ENCODE data around the gene KIF3C.
"Not testable (repeated sequence)": the region's sequence is repeated elsewhere in the genome, so short reads cannot be mapped to it uniquely, and the experiment has no call there.

KIF3C gene

GRCh38 chr2:25972049-25972823, 10.1 kb downstream of the KIF3C start:
- no peak overlapping the region for H3K4me3 ChIP-seq (ENCODE audit: low read depth, low read length)
- DNase-seq (ENCODE audit: low read depth), result no peak

- H3K4me3 ChIP-seq (ENCODE audit: low read depth, low read length), result no peak overlapping the region
- DNase-seq (ENCODE audit: low read depth), result no peak
Measured at GRCh38 chr2:25971596-25971995, 10.7 kb downstream of the KIF3C start.

GRCh38 chr2:25966531-25967270, 15.6 kb downstream of the KIF3C start:
- no peak overlapping the region for H3K4me3 ChIP-seq (ENCODE audit: low read depth, low read length)
- no peak for DNase-seq (ENCODE audit: low read depth)

DNA sequence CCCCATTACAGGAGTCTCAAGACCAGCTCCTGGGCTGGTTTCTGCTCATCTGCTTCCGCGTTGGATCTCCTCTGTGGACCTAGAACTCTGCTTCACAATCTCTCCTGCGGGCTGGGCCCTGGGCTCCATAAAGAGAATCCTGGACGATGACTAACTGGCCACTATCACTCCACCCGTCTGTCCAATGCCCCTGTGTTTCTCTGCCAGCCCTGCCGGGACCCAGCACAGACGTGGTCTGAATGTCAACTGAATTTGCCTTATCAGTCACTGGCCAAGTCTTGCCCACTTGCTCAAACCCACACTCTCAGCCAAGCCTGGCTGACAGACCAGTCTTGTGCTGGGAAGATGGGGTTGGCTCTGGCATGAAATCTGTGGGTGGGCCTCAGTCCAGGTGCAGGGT, 17.4 kb downstream of the KIF3C start:
- no peak overlapping the region for H3K4me3 ChIP-seq (ENCODE audit: low read depth, low read length)
- no peak for DNase-seq (ENCODE audit: low read depth)

DNA sequence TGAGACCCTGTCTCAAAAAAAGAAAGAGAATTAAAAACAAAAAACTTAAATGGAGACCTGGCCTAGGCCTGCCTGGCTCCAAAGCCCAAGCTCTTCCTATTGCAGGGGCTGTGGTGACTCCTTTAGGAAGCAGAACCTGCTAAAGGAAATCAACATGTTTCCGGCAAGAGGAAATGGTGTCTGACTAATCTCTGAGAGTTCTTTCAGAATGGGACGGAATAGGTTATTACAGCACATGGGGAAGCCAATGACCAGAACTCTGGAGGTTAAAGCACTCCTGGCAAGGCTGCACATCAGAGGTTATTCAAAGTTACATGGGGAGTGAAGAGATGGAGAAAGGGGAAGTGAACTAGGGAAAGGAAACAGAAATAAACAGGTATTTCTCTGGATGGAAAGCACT, 21.4 kb downstream of the KIF3C start:
- no peak for DNase-seq (ENCODE audit: low read depth)
- H3K4me3 ChIP-seq (ENCODE audit: low read depth, low read length), result no peak overlapping the region

GRCh38 chr2:25960396-25960795, 21.9 kb downstream of the KIF3C start:
- DNase-seq (ENCODE audit: low read depth), result no peak
- H3K4me3 ChIP-seq (ENCODE audit: low read depth, low read length), result no peak overlapping the region

GRCh38 chr2:25958611-25959010, 23.7 kb downstream of the KIF3C start:
- H3K4me3 ChIP-seq (ENCODE audit: low read depth, low read length); DNase-seq (ENCODE audit: low read depth): not testable (repeated sequence)

DNA sequence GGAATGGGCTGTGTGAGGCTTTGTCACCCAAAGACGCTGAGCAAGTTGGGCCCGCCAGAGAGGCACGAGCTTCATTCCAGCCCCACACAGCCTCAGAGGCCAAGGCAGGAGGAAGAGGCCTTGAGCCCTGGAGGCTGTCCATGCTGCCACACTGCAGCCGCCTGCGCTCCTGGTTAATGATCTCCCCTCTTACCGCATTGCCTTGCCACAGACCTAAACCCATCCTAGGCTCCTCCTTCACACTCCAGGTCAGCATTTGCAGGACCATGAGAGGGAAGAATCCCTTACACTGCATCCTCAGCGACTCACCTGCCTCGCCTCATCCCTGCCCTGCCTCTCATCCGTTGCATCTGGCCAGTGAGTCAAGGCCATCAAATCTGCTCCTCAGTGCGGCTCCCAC, 24.6 kb downstream of the KIF3C start:
- no peak overlapping the region for H3K4me3 ChIP-seq (ENCODE audit: low read depth, low read length)
- no peak for DNase-seq (ENCODE audit: low read depth)

GRCh38 chr2:25955869-25956535, 26.3 kb downstream of the KIF3C start:
- no peak overlapping the region for H3K4me3 ChIP-seq (ENCODE audit: low read depth, low read length)
- DNase-seq (ENCODE audit: low read depth), result no peak

DNA sequence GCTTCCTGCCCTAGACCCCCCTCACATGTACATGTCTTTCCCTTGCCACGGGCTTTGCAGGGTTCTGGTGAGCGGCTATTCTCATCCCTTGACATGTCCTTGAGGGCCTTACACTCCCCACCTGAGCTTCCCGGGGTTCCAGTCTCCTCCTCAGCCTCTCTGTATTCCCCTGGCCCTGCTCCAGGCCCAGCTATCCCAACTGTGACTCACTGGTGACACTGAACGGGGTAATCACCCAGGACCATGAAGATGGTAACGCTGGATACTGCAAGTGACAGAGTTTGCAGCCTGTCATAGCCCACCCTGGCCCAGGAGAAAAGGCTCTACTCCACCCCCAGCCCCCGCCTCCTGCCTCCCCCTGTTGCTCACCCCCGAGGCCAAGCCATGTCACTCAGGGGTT, 27.3 kb downstream of the KIF3C start:
- no peak overlapping the region for H3K4me3 ChIP-seq (ENCODE audit: low read depth, low read length)
- no peak for DNase-seq (ENCODE audit: low read depth)

- no peak overlapping the region for H3K4me3 ChIP-seq (ENCODE audit: low read depth, low read length)
- DNase-seq (ENCODE audit: low read depth), result no peak
Measured at GRCh38 chr2:25954199-25954752, 28.0 kb downstream of the KIF3C start.

DNA sequence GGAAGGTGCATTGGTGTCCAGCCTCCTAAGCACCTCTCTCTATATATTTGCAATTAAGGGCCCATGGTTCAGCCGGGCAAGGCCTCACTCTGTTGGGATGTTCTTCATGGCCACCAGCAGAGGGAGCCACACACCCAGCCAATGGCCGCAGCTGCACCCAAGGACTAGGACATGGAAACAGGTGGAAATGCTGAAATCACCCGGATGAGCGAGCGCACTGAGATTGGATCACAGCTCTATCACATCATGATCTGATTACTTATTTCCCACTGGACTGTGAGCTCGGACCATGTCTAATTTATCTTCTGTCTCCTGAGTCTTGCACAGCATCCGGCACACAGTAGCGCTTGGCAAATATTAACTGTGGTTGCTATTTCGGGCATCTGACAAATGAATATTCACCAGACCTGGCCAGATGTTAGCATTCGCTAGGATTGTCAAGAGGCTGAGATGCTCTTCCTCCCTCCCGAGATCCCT, 31.2 kb downstream of the KIF3C start:
- H3K4me3 ChIP-seq (ENCODE audit: low read depth, low read length), result no peak overlapping the region
- peak; percentile 46 for DNase-seq (ENCODE audit: low read depth)

GRCh38 chr2:25948437-25948836, 33.9 kb downstream of the KIF3C start:
- no peak for DNase-seq (ENCODE audit: low read depth)

DNA sequence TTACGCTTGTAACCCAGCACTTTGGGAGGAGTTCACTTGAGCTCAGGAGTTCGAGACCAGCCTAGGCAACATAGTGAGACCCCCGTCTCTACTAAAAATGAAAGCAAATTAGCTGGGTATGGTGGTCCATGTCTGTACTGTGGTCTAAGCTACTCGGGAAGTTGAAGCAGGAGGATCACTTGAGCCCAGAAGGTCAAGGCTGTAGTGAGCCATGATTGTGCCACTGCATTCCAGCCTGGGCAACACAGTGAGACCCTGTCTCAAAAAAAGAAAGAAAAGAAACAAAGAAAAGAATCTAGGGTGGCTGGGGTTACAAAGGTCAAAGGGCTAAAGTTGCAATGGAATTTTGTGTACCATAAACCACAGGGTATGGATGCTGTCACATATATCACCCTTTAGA, 41.3 kb downstream of the KIF3C start:
- no peak overlapping the region for H3K4me3 ChIP-seq (ENCODE audit: low read depth, low read length)
- DNase-seq (ENCODE audit: low read depth), result no peak

More at GRCh38 chr2:25948437-25948836, 33.9 kb downstream of the KIF3C start:
- H3K4me3 ChIP-seq (ENCODE audit: low read depth, low read length), result no peak overlapping the region

GRCh38 chr2:25939257-25939668, 43.0 kb downstream of the KIF3C start:
- H3K4me3 ChIP-seq (ENCODE audit: low read depth, low read length), result no peak overlapping the region
- no peak for DNase-seq (ENCODE audit: low read depth)

DNA sequence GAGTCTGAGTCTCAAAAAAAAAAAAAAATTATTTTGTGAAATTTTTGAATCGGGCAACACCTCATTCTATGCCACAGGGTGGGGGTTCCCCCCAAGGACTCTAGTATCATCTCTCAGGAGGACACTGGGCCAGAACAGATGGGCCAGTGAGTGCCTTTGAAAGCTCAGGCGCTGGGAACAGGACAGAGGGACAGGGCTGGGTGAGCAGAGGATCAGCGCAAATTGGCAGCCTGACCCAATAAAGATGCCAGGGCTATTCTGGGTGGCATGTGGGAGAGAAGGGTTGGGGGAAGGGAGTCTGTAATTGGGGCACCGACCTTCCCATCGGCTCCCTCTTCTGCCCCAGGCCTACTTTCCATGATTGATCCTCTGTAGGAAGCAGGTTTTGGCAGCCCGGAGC, 44.0 kb downstream of the KIF3C start:
- no peak for DNase-seq (ENCODE audit: low read depth)
- H3K4me3 ChIP-seq (ENCODE audit: low read depth, low read length), result no peak overlapping the region

DNA sequence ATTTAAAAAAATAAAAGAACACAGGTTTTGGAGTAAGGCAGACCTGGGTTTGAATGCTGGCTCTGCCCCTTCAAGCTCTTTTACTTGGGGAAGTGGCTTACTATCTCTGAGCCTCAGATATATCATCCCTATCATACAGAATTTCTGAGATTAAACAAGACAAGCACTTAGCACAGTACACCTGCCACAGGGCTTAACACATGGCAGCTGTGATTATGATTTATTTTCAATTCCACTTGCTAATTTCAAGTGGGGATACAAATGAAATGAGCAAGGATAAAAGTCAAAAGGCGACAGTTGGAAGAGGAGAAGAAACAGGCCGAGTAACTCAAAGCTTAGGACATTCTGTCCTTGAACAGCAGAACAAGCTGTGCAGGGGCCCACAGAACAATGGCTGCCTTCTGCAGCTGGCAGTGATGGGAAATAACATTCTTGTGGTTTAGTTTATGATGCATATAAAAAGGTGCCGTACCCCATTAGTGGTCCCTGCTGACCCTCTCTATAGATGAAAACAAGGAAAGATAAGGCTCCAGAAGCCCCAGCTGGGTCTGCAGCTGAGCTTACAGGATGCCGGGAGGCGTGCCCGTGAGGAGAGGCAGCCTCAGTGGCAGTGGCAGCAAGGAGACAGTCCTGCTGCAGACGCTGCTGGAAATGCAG, 45.3 kb downstream of the KIF3C start:
- DNase-seq (ENCODE audit: low read depth), result peak; percentile 39
- no peak overlapping the region for H3K4me3 ChIP-seq (ENCODE audit: low read depth, low read length)

DNA sequence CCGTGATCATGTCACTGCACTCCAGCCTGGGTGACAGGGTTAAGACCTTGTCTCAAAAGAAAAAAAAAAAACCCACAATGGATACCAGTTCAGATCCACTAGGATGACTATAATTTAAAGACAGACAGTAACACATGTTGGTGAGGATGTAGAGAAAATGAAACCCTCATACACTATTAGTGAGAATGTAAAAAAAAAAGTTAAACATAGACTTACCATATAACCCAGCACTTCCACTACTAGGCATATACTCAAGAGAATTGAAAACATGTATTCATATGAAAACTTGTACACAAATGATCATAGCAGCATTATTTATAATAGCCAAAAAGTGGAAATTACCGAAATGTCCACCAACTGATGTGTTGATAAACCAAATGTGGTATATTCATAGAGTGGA, 48.7 kb downstream of the KIF3C start:
- H3K4me3 ChIP-seq (ENCODE audit: low read depth, low read length), result no peak overlapping the region
- no peak for DNase-seq (ENCODE audit: low read depth)

DNA sequence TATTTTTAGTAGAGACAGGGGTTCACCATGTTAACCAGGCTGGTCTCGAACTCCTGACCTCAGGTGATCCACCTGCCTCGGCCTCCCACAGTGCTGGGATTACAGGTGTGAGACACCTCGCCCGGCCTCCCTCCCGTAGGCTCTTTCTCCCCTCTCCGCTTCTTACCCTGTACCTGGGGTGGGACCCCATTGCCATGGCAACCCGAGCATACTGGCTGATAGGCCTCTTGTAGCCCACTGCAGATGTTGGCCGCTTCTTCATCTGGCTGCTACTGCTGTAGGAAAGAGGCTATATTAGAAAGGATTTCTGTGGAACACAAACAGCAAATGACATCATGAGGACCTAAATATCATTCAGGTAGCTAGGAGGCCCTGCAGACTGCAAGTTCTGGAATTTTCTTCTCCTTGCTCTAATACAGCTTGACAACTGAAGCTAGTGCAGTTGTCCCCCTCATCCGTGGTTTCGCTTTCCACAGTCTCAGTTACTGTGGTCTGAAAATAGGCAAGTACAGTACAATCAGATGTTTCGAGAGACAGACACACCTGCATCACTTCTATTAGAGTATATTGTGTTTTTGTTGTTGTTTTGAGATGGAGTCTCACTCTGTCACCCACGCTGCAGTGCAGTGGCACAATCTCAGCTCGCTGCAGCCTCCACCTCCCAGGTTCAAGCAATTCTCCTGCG, 52.4 kb downstream of the KIF3C start:
- H3K4me3 ChIP-seq (ENCODE audit: low read depth, low read length), result no peak overlapping the region
- no peak for DNase-seq (ENCODE audit: low read depth)
